Stimulated activated CD8-positive, alpha-beta memory T cell treated with anti-CD3 and anti-CD28 coated beads, Interleukin-4, amount 100 ng/mL, for 1 hour (primary cell): ENCODE data around the gene NUTM2A.
"Not testable (repeated sequence)": the region's sequence is repeated elsewhere in the genome, so short reads cannot be mapped to it uniquely, and the experiment has no call there.

Experiments used
- DNase-seq, 2 donors: peaks; one replicate each; pipeline ENCODE4 v3.0.0-alpha.2; 2020; ENCODE audit warnings: low read depth in 2 of 2, low spot score in 1 of 2

The NUTM2A gene

GRCh38 chr10:87242192-87242591, 16.9 kb downstream of the NUTM2A start:
- DNase-seq: not testable (repeated sequence)

- not testable (repeated sequence) for DNase-seq
Observed at GRCh38 chr10:87247335-87247734, 22.1 kb downstream of the NUTM2A start.

GRCh38 chr10:87248818-87249353, 23.6 kb downstream of the NUTM2A start:
- not testable (repeated sequence) for DNase-seq

GRCh38 chr10:87280749-87281392, 55.6 kb downstream of the NUTM2A start:
- DNase-seq: not testable (repeated sequence)
